Mucosa of stomach (tissue), 1 donor: Measurements from ENCODE around the gene MYLK4.
A peak's percentile ranks its signal among the peaks of the same experiment; 100 is the strongest.
"Not testable (repeated sequence)": the region's sequence is repeated elsewhere in the genome, so short reads cannot be mapped to it uniquely, and the experiment has no call there.

Experiments used
- H3K27me3 ChIP-seq: one replicate; pipeline ENCODE4 v1.7.0; 2013; ENCODE audit warnings: mild to moderate bottlenecking, low read length; ENCODE audit not compliant: control insufficient read depth, insufficient read depth
- H3K36me3 ChIP-seq: one replicate; pipeline ENCODE4 v1.7.0; 2013; ENCODE audit warnings: low read length; ENCODE audit not compliant: control insufficient read depth, insufficient read depth
- H3K4me1 ChIP-seq: one replicate; pipeline ENCODE4 v1.7.0; 2013; ENCODE audit warnings: mild to moderate bottlenecking, low read length; ENCODE audit not compliant: control insufficient read depth, insufficient read depth
- H3K4me3 ChIP-seq: one replicate; pipeline ENCODE4 v1.7.0; 2013; ENCODE audit warnings: low read length
- H3K9ac ChIP-seq: one replicate; pipeline ENCODE4 v1.7.0; 2013; ENCODE audit warnings: mild to moderate bottlenecking, low read length, moderate library complexity
- H3K9me3 ChIP-seq: one replicate; pipeline ENCODE4 v1.7.0; 2013; ENCODE audit warnings: mild to moderate bottlenecking, low read length, moderate library complexity; ENCODE audit not compliant: control insufficient read depth
- donor health status: Pancreatic carcinoma.

The MYLK4 gene

GRCh38 chr6:2763876-2764540 lies 13.3 kb upstream of the MYLK4 start:
- H3K27me3 ChIP-seq: no peaks in the 10 kb centered on the region
- peaks cover 8% of the 10 kb centered on the region for H3K4me1 ChIP-seq
- H3K9ac ChIP-seq: no peak overlapping the region
- peak overlapping the region; percentile 67 for H3K4me3 ChIP-seq
- no peaks in the 10 kb centered on the region for H3K36me3 ChIP-seq
- H3K9me3 ChIP-seq: no peaks in the 10 kb centered on the region

DNA sequence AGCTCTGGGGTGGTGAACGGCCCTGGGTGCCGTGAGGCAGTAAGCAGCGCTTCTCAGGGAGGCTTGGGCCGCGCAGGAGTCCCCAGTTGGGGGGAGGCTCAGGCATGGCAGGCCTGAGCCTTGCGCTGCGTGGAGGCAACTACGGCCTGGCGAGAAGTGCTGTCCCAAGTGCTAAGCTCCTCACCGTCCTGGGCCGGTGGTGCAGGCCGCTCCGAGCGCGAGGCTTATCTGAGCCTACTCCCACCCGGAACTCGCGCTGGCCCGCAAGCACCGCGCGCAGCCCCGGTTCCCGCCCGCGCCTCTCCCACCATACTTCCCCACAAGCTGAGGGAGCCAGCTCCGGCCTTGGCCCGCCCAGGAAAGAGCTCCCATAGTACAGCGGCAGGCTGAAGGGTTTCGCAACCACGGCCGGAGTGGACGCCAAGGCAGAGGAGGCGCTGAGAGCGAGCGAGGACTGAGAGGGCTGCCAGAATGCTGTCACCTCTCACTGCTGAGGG lies 12.7 kb upstream of the MYLK4 start:
- Histone ChIP-seq H3K9me3 (no peaks in the 10 kb centered on the region), H3K4me1 (peaks cover 8% of the 10 kb centered on the region), H3K27me3 (no peaks in the 10 kb centered on the region), H3K36me3 (no peaks in the 10 kb centered on the region), H3K9ac (no peak overlapping the region), H3K4me3 (no peak overlapping the region)

DNA sequence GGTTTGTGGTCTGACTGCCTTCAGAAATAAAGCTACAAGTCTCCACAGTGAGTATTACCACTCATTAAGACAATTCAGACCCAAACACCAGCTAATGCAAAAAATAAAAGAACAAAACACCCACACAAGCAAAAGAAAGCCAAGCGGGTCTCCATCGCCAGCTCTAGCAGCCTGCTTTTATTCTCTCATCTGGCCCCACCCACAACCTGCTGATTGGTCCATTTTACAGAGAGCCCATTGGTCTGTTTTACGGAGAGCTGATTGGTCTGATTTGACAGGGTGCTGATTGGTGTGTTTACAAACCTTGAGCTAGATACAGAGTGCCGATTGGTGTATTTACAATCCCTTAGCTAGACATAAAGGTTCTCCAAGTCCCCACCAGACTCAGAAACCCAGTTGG lies 12.1 kb upstream of the MYLK4 start:
- H3K4me3 ChIP-seq, H3K36me3 ChIP-seq, H3K9me3 ChIP-seq, H3K27me3 ChIP-seq, H3K4me1 ChIP-seq, H3K9ac ChIP-seq: not testable (repeated sequence)

DNA sequence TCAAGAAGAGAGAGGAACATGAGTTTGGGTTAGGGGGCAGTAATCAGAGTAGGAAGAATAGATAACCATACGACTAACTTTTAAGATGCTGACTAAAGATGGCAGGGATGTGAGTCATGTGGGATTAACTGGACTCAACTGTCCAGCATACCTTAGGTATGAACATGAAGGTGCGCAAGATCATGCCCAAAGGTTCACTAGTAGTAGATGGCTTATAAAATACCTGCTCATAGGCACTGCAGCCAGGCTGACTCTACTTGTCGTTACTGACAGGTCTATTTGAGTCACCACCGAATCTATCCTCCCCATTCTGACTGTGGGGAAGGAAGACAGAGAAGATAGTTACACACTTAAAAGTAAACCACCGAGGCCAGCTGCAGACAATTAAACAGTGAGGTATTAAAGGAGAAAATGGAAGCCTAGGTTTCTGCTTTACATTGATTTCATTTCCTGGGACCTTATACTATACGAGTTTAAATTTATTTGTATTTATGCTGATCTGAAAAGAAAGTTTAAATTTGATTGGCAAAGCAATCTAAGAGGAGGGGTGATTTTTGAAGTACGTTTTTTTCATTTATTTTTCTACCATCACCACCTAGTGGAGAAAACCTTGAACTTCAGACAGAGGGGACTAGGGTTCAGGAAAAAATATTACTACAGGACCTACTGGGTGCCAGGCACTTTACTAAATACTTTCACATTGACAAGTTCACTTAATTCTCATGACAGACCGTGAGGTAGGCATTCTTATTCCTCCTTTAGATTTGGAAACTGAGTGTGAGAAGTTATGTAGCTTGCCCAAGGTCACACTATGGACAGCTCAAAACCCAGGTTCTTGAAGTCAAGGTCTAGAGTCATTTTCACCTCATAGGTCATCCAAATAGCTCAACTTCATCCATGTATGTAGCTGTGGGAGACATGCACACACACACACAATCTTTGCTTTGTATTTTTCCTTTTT lies 10.4 kb upstream of the MYLK4 start:
- Histone ChIP-seq H3K9me3 (no peaks in the 10 kb centered on the region), H3K9ac (no peak overlapping the region), H3K27me3 (no peaks in the 10 kb centered on the region), H3K4me1 (no peaks in the 10 kb centered on the region), H3K36me3 (no peaks in the 10 kb centered on the region), H3K4me3 (no peak overlapping the region)

- no peaks in the 10 kb centered on the region for H3K36me3 ChIP-seq
- H3K4me1 ChIP-seq: no peaks in the 10 kb centered on the region
- H3K4me3 ChIP-seq: no peak overlapping the region
- H3K9me3 ChIP-seq: no peaks in the 10 kb centered on the region
- H3K9ac ChIP-seq: no peak overlapping the region
- no peaks in the 10 kb centered on the region for H3K27me3 ChIP-seq
Measured at GRCh38 chr6:2758980-2759379, 8.3 kb upstream of the MYLK4 start.

- no peak overlapping the region for H3K4me3 ChIP-seq
- H3K36me3 ChIP-seq: no peaks in the 10 kb centered on the region
- H3K9ac ChIP-seq: no peak overlapping the region
- no peaks in the 10 kb centered on the region for H3K4me1 ChIP-seq
- H3K9me3 ChIP-seq: no peaks in the 10 kb centered on the region
- H3K27me3 ChIP-seq: no peaks in the 10 kb centered on the region
Measured at GRCh38 chr6:2756687-2757224, 6.0 kb upstream of the MYLK4 start.

- Histone ChIP-seq H3K36me3 (no peaks in the 10 kb centered on the region), H3K27me3 (no peaks in the 10 kb centered on the region), H3K9ac (no peak overlapping the region), H3K4me3 (no peak overlapping the region), H3K4me1 (no peaks in the 10 kb centered on the region), H3K9me3 (no peaks in the 10 kb centered on the region)
Measured at GRCh38 chr6:2756241-2756640, 5.5 kb upstream of the MYLK4 start.

GRCh38 chr6:2755456-2755855 lies 4.7 kb upstream of the MYLK4 start:
- no peaks in the 10 kb centered on the region for H3K27me3 ChIP-seq
- no peak overlapping the region for H3K4me3 ChIP-seq
- H3K9ac ChIP-seq: no peak overlapping the region
- H3K9me3 ChIP-seq: no peaks in the 10 kb centered on the region
- H3K4me1 ChIP-seq: no peaks in the 10 kb centered on the region
- no peaks in the 10 kb centered on the region for H3K36me3 ChIP-seq

- H3K4me1 ChIP-seq: no peaks in the 10 kb centered on the region
- H3K4me3 ChIP-seq: no peak overlapping the region
- no peaks in the 10 kb centered on the region for H3K9me3 ChIP-seq
- no peak overlapping the region for H3K9ac ChIP-seq
- no peaks in the 10 kb centered on the region for H3K36me3 ChIP-seq
- H3K27me3 ChIP-seq: no peaks in the 10 kb centered on the region
Measured at GRCh38 chr6:2754911-2755310, 4.2 kb upstream of the MYLK4 start.

GRCh38 chr6:2754393-2754792 lies 3.7 kb upstream of the MYLK4 start:
- no peak overlapping the region for H3K9ac ChIP-seq
- H3K4me1 ChIP-seq: no peaks in the 10 kb centered on the region
- H3K9me3 ChIP-seq: no peaks in the 10 kb centered on the region
- no peaks in the 10 kb centered on the region for H3K36me3 ChIP-seq
- H3K4me3 ChIP-seq: no peak overlapping the region
- H3K27me3 ChIP-seq: no peaks in the 10 kb centered on the region

DNA sequence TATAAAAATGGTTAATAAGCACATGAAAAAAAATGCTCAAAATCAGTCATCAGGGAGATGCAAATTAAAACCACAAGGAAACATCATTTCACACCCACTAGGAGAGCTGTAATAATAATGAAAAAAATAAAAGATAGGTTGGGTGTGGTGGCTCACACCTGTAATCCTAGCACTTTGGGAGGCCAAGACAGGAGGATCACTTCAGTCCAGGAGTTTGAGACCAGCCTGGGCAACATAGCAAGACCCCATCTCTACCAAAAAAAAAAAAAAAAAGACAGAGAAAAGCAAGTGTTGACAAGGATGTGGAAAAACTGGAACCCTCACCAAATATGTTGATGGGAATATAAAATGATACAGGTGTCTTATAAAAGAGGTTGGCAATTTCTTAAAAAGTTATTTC lies 3.0 kb upstream of the MYLK4 start:
- H3K9me3 ChIP-seq: no peaks in the 10 kb centered on the region

GRCh38 chr6:2753110-2753489 lies 2.4 kb upstream of the MYLK4 start:
- H3K36me3 ChIP-seq: no peaks in the 10 kb centered on the region
- H3K4me1 ChIP-seq: no peaks in the 10 kb centered on the region
- H3K4me3 ChIP-seq: no peak overlapping the region
- no peak overlapping the region for H3K9ac ChIP-seq
- H3K9me3 ChIP-seq: no peaks in the 10 kb centered on the region
- H3K27me3 ChIP-seq: no peaks in the 10 kb centered on the region

More for the DNA sequence above, 3.0 kb upstream of the MYLK4 start:
- Histone ChIP-seq H3K4me1 (no peaks in the 10 kb centered on the region), H3K4me3 (no peak overlapping the region), H3K27me3 (no peaks in the 10 kb centered on the region), H3K36me3 (no peaks in the 10 kb centered on the region), H3K9ac (no peak overlapping the region)
